ENCODE results near the gene RPS27L. TPM values are rescaled to one million over a fixed set of nuclear protein-coding genes. Genes with fewer than 3 reads are reported as not detected.

The RPS27L gene
- total and polyA plus RNA-seq, 2 of the 8 experiments (the other 6 are each of a cell fraction or from before 2014, with no cell fraction given) = 115 to 143 TPM

- TF ChIP-seq CTCF (IDR thresholded peaks at IDR 0.05; ENCODE audit: control extremely low read depth in 1 of 3, insufficient read depth in 1 of 3, low read depth in 1 of 3, low read length in 3 of 3) (peak in 1 of 3 experiments; percentile 24; a peak in 1 of 4 replicates), PHF8 (conservative IDR thresholded peaks at IDR 0.05; ENCODE audit: low read depth, low read length) (0 out of 2 replicates have a peak, but pooled peaks have one; percentile 6)
These were observed 35.0 kb downstream of the RPS27L start (continued) for GRCh38 chr15:63122002-63122875.

Data from H1 (cell line).